Measurements from ENCODE around the gene CYP27C1. TPM values are rescaled to one million over a fixed set of nuclear protein-coding genes. Genes with fewer than 3 reads are reported as not detected.

The CYP27C1 gene
- total and polyA plus RNA-seq, 9 of the 15 experiments (the other 6 are each of a cell fraction or from before 2014, with no cell fraction given) = not detected

- Histone ChIP-seq H3K27me3 (ENCODE audit: control insufficient read depth in 2 of 2, insufficient read depth in 2 of 2, low read length in 2 of 2) (no peaks in the 10 kb centered on the region), H2AFZ (ENCODE audit: low read depth, low read length) (no peak overlapping the region), H3K79me2 (ENCODE audit: control insufficient read depth, insufficient read depth, low read length) (no peaks in the 10 kb centered on the region), H3K4me3 (no peak overlapping the region), H3K36me3 (ENCODE audit: control insufficient read depth, insufficient read depth, low read length) (peaks cover 52% of the 10 kb centered on the region; the same call in 2 of the 3 replicates), H3K4me1 (replicated peaks in 1 of 2; ENCODE audit: control insufficient read depth in 2 of 2, insufficient read depth in 2 of 2, low read length in 2 of 2) (no peaks in the 10 kb centered on the region), H3K4me2 (ENCODE audit: insufficient read depth, low read length) (no peak overlapping the region), H3K9ac (ENCODE audit: insufficient read depth in 1 of 2, low read depth in 2 of 2, low read length in 2 of 2) (no peak overlapping the region), H3K27ac (ENCODE audit: extremely low read depth, low read depth, low read length) (no peak overlapping the region), H3K9me3 (replicated peaks; ENCODE audit: control insufficient read depth, insufficient read depth, low read depth, low read length) (no peaks in the 10 kb centered on the region), H4K20me1 (replicated peaks; ENCODE audit: control insufficient read depth, insufficient read depth, low read length) (no peaks in the 10 kb centered on the region), H3K9me1 (ENCODE audit: control insufficient read depth, insufficient read depth, low read length) (no peaks in the 10 kb centered on the region)
- in situ Hi-C loops (cut with MboI) (no loop called here), intact Hi-C loops (cut with micrococcal nuclease) (no loop called here)
- CTCF ChIA-PET (ENCODE audit: low intra/inter-chr PET ratio) = no interaction called here
- no TSS peak for BruUV-seq (replicated peaks)
- DNase-seq (ENCODE audit: extremely low read depth in 1 of 4, low spot score in 3 of 4) (no peak), ATAC-seq (no peak), FAIRE-seq (no peak)
- WGBS (ENCODE audit: insufficient coverage, low coverage, missing lambda C conversion rate) = 88% methylated on average over 8 of the region's 8 CpGs
- POLR2A ChIA-PET = interaction anchor here (1.2 kb wide), 1 partner anchor 176 kb away, joined by 4 read pairs; no protein-coding TSS in a partner anchor
- TF ChIP-seq ELK3 (CRISPR knock-in tag; IDR thresholded peaks at IDR 0.05) (no peak), TCFL5 (CRISPR knock-in tag; conservative IDR thresholded peaks at IDR 0.05) (no peak), PTRF (tag; IDR thresholded peaks at IDR 0.05) (no peak), BCL6 (CRISPR knock-in tag; IDR thresholded peaks at IDR 0.05) (no peak), FOXO4 (CRISPR knock-in tag; IDR thresholded peaks at IDR 0.05) (no peak), LARP7 (IDR thresholded peaks at IDR 0.05) (no peak), PRMT5 (CRISPR knock-in tag; IDR thresholded peaks at IDR 0.05) (no peak), HDAC3 (IDR thresholded peaks at IDR 0.05; ENCODE audit: borderline replicate concordance, partially characterized antibody) (no peak), ZNF695 (CRISPR knock-in tag; IDR thresholded peaks at IDR 0.05) (no peak), BMI1 (IDR thresholded peaks at IDR 0.05; ENCODE audit: low read length) (no peak)
Measured at GRCh38 chr2:127261804-127262406, 41.8 kb upstream of the CYP27C1 start.
